HG03045 (cell line): ENCODE measurements around the gene GJD3.

Experiments used
- ATAC-seq: cut with Tn5 transposase; IDR thresholded peaks from one replicate; pipeline ENCODE4 v1.9.1; 2021; ENCODE audit warnings: mild to moderate bottlenecking, moderate library complexity; ENCODE audit not compliant: unreplicated experiment

The GJD3 gene

DNA sequence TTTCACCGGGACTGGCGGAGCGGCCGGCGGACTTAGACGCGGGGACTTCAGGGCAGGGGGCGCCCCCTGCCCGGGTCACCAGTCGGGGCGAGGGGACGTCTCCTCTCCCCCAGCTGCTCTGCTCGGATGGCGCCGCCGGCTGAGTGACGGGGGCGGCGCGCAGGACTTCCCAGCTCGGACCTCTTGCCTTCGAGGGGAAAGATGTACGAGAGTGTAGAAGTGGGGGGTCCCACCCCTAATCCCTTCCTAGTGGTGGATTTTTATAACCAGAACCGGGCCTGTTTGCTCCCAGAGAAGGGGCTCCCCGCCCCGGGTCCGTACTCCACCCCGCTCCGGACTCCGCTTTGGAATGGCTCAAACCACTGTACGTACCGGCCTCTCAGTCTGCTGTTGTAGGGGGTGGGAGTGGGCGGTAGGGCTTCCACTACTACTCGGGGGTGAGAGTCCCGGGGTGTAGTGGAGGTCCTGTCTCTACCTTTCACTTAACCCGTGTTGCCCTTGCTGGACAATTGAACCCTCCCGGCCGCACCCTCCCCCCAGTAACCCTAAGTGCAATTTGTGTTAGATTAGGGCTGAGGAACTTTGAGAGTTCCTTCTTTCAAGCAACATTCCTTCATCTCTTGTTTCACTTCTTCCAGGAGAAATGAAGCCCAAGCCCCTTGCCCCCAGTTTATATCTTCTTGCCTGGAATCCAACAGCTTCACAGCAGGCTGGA lies 21.9 kb downstream of the GJD3 start:
- no peak for ATAC-seq

DNA sequence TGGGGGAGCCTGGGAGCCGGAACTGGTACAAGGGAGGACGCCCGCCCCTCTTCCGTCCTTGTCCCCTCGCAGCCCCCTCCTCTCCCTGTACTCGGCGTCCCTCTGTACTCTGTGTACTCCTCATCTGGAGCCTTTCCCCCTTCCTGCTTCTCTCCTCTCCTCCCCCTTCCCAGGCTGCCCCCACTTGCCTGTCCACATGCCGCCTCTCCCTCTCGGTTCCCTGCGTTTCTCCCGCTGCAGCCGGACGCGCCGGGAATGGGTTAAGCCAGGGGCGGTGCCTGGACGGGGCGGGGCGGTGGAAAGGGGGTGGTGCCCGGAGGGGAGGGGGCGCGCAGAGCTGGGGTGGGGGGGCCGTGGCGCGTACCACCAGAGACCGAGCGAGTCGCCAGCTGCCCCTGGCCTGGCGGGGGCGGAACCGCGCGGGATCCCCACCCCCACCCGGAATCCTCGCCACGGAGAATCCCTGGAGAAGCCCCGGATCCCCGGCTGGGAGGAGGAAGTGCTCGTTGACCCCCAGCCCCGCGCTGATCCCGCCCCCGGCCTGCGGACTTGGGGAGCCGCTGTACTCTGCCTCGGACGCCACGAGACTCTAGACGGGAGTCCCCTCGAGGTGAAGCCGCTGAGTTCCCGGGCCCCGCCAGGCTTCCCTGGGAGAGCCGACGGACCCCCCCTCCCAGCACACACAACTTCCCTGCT lies 22.6 kb downstream of the GJD3 start:
- ATAC-seq, result no peak

DNA sequence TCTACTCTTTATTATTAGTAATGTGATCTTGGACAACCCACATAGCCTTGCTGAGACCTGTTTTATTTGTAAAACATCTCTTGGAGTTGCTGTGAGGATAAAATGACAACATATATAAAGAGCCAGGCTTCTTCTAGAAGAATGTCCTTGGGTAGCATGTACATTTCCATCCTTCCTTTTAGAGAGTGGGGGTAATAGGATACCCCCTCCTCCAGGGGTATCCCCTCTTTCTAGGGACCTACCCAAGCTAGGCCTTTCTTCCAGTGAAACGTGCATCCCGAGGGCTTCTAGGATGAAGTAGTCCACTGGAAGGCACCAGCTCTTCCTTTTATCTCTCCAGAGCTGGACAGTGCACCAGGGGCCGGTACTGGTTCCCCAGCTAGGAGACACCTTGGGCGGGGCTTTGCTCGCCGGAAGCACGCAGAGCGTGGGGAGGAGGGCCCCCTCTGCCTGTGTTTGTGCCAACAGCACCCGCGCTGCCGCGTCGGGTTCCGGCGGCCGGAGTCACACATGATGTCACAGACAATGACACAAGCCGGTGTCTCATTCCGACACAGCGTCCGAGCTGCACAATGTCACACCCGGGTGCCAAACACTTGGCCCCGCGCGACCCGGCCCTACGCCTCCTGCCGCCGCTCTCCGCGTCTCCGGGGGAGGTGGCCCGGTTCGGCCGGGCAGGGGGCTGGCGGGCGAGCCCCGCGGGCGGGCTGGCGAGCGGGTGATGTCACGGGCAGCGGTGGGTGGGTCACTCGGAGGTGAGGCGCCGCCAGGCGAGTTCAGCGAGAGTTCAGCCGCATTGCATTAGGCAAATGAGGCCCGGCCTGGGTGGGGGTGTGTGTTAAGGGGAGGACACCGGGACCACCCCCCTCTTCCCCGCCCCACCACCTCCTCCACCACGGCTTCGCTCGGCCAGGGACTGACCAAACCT lies 23.4 kb downstream of the GJD3 start:
- peak; percentile 55 for ATAC-seq

DNA sequence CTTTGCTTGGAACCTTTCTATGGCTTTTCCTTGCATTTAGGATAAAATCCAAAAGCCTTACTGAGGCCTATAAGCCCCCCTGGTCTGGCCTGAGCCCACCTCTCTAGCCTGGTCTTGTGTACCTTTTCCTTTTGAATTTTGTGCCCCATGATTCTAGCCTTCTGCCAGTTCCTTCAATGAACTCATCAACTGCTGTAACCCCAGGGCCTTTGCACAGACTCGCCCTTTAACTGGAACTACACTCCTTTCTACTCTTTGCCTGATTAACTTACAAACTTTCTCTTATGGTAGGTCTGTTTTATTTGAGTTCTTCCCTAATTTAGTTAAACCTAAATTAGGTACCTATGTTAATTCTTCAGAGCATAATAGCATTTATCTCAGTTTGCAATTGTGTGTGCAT lies 24.2 kb downstream of the GJD3 start:
- ATAC-seq, result no peak

DNA sequence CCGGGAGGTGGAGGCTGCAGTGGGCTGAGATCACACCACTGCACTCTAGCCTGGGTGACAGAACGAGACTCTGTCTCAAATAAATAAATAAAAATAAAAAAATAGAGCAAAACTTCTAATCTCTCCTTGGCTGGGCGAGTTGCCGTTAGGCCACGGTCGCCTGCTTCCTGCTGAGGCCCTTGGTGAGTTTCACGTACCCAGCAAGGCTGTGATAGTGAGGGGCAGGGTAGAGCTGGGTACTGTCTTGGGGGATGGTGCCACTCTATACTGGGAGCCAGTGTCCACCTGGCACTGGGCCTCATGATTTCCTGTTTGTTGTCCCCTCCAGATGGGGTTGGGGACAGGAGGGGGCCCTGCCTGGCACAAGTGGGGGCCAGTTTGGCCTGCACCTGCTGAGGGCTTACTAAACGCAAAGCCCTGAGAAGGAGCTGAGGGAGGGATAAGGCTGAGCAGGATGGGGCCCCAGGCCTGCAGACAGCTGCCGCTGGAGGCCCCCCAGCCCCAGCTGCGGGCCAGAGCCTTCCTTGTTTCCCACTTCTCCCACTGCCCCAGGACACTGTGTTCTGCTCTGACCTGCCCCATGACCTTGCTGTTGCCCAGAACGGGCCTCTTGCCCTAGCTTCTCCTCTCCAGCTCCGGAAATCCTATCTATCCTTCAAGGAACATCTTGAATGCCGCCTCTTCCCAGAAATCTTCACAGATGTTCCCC lies 25.4 kb downstream of the GJD3 start:
- ATAC-seq, result no peak

DNA sequence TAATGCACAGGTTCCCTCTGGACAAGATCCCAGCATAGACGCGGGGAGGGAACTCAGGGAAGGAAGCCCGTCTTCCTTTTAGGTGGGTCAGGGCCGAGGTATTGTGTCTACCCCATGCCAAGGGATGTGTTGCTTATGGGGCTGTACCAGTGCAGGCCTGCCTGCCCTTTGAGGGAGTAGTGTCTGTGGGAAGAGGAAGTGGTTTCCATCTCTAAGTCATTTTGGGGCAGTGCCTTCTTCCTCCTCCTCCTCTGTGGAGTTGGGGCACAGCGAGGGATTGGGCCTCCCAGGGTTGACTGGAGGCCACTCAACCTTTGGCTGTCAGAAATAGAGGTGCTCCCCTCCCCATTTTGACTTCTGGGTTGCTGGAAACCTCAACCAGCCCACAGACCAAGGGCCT lies 26.5 kb downstream of the GJD3 start:
- ATAC-seq, result no peak

DNA sequence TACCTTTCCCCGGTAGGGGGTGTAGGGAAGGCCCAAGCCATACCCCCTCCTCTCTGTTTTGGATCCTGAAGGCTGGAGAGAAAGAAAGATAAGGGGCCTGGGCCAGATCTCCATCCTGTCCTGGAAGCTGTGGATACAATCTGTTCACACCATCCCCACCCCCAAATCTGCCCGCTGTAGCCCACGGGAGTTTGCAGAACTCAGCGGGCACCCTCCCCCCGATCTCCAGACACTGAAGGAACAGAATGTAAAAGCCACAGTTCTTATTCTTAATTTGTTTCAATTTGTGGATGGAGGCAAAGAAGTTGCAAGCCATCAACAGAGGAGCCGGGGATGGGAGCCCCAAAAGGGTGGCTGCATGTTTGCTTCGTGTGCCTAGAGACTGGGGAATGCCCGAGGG lies 27.2 kb downstream of the GJD3 start:
- no peak for ATAC-seq

DNA sequence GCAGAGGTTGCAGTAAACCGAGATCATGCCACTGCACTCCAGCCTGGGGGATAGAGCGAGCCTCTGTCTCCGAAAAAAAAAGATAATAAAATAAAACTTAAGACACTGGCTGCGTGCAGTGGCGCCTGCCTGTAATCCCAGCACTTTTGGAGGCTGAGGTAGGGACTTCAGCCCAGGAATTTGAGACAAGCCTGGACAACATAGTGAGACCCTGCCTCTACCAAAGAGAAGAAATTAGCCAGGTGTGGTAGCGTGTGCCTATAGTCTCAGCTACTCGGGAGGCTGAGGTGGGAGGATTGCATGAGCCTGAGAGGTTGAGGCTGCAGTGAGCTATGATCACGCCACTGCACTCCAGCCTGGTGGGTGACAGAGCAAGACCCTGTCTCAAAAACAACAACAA lies 28.9 kb downstream of the GJD3 start:
- ATAC-seq, result no peak

DNA sequence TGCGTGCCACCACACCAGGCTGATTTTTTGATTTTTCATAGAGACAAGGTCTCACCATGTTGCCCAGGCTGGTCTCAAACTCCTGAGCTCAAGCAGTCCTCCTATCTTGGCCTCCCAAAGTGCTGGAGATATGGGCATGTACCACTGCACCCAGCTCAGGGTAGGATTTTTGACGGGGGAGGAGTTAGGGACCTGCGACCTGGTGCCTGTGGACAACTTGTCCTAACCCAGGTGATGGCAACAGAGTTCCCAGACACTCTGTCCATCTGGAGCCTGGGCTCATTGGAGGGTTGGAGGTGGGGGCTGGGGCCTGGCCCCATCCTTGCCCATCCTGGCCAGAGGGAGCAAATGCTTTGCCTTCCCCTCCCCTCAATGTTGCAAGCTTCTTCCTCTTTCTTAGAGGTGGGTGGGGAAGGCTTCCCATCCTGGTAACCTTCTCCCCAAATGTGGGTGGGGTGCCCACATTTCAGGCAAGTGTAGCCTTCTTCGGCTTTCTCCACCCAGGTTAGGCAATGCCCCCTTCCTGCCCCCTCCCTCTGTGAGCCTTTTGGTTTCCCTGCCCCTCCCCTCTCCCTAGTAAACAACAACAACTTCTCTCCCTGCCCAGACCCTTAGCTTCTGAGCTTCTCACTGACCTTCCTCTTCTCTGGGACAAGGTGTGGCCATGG lies 30.6 kb downstream of the GJD3 start:
- no peak for ATAC-seq

DNA sequence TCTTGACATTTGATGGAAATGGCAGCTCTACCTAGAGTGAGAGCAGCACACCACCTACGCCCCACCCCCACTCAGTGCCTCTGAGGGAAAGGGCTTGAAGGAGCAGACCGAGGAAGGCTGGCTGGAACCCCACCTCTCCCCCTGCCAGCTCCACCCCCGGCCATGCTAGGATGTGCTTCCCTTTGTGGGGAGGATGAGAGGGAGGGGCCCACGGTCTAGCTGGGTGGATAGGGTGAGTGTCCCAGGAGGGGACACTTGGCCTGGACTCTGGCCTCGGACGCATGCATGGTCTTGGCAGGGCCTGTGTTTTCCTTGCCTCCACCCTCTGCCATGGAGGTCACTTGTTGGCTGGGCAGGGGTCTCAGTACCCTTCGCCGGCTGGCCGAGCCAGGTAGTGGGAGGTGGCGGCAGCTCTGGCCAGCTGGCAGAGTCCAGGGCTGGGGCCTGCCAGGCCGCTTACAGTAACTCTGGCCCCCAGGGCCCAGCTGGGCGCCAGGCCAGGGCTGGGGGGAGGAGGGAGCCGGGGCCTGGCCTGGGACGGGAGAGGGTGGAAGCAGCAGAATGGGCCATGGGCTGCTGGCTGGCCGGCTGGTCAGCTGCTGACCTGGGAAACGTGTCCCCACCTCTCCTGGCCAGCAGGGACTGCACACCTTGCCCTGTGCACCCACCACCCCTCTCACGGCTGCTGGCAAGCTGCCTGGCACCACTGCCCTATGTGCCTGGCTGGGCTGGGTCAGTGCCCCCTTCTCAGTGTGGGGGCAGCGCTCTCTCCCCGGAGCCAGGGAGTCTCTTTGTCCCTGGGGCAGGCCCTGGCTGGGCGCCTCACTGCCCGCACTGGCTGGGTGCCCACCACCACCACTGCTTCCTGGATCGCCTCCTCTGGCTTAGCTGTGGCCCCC lies 32.5 kb downstream of the GJD3 start:
- no peak for ATAC-seq

DNA sequence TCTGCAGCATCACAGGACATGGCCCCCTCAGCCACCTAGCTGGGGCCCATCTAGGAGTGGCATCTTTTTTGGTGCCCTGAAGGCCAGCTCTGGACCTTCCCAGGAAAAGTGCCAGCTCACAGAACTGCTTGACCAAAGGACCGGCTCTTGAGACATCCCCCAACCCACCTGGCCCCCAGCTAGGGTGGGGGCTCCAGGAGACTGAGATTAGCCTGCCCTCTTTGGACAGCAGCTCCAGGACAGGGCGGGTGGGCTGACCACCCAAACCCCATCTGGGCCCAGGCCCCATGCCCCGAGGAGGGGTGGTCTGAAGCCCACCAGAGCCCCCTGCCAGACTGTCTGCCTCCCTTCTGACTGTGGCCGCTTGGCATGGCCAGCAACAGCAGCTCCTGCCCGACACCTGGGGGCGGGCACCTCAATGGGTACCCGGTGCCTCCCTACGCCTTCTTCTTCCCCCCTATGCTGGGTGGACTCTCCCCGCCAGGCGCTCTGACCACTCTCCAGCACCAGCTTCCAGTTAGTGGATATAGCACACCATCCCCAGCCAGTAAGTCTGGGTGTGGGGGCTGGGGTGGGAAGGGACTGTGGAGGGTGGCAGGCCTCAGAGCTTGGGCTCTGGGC lies 33.6 kb downstream of the GJD3 start:
- ATAC-seq, result no peak

DNA sequence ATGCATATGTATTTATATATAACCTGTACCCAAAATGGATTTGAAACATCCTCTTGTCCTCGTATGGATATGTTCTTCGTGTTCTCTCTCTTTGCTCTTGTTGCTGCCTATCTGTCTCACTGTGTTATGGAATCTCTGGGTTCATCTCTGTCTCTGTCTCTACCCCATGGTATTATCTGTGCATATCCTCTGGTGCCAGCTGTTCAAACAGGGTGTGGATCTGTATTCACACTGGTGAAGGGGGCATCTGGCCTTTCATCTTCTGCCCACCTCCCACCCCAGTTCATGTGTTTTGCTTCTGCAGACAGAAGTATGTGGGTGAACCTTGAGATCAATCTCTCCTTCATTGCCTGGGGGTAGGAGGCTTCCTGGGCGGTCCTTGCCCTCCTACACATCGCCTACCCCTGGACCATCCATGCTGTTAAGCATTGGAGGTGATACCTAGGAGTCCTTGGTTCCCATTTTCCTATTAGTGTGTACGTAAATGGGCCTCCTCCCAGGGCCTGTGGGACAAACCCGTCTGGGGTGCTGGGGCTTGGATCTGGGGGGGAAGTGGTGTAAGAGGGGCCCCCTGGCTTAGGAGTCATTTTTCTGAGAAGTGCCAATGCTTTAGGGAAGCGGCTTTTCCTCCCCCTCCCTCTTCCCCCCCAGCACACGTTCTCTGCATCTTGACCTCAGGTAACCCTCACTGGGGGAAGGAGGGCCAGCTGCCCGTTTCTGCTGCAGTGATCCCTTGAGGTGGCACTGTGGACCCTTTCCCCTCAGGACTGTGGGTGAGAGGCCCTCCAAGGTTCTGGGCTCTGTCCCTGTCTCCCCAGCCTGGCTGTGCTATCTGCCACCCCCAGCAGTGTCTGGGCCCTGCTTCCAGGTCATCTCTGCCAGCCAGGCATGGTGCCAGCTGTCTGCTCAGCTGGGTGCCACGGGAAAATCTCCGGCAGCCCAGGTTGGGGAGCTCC lies 34.4 kb downstream of the GJD3 start:
- ATAC-seq, result no peak

DNA sequence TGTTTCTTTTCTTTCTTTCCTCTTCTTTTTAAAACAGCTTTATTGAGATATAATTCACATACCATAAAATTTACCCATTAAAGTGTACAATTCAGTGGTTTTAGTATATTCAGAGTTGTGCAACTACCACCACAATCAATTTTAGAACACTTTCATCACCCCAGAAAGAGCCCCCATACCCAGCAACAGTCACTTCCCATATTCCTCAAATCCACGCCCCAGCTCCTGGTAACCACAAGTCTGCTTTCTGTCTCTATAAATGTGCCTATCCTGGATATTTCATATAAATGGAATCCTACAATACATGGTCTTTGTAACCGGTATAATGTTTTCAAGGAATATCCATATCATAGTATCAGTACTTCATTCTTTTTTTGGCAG lies 36.2 kb downstream of the GJD3 start:
- no peak for ATAC-seq

DNA sequence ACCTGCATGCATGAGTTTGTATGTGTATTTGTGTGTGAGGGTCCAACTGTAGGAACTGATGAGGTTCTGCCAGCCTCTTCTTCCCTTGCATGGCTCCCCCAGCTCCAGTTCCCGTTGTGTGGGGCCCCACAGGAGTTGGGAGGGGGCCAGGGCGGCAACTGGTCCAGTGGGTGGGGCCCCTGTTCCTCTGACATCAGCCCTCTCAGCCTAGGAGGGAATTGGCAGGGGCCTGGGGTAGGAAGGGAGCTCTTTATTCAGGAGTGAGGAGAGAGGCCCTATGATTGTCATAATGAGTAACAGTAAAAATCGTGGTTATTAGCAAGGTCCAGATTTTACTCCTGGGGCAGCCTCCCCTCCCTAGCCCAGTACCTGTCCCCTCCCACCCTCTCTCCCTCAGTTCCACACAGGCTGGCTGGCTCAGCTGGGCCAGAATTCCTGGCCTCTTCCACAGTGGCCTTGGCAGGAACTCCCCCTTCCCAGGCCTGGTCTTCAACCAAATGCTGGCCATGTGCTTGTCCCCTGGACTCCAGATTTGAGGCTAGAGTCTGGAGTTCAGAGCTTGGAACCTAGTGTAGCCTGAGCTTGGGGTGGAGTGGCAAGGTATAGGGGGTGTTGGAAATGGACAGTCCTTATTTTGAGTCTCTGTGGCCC lies 36.7 kb downstream of the GJD3 start:
- ATAC-seq, result no peak

DNA sequence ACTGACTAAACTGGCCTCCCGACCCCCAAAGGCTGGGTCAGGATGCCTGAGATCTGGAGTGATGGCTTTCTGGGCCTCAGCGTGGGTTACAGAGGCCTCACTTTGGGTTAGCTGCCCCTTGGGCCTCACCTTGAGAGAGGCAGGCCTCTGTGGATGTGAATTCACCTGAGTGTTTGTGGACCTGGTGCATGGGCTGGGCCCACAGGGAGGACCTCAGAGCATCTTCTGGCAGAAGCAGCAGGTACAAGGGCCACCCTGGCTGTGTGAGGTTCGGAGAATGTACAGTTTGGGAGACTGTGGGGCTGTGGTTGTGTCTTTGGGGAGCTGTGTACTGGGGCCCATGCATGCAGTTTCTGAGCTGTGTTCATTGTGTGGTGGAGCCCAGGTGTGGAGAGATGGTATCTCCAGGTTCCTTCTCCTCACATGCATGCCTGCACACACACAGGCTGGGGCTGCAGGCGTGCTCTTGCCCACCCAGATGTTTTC lies 37.2 kb downstream of the GJD3 start:
- ATAC-seq, result no peak

DNA sequence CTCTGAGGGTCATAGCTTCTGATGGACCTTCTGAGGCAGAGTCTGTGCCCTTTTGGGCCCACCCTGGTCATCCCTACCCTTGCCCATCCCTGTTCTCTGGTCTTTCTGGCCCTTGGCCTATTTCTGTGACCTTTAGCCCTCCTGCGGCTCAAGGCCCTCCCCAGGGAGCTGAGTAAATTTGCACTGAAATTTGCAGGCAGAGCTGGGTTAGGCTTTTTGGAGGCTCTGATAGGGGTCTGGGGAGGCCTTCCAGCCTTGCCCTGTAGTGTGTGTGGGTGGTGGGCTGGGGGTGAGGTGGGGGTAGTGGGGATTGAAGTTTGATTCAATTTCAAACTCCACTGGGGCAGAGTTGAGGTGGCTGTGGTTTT lies 37.7 kb downstream of the GJD3 start:
- ATAC-seq, result no peak
